Globus pallidus (tissue), 1 donor: ENCODE results near the gene FAM229B.

ENCODE experiments used
- DNase-seq: peaks from one replicate; pipeline ENCODE4 v3.0.0-alpha.2; 2015; ENCODE audit warnings: low spot score

FAM229B gene

DNA sequence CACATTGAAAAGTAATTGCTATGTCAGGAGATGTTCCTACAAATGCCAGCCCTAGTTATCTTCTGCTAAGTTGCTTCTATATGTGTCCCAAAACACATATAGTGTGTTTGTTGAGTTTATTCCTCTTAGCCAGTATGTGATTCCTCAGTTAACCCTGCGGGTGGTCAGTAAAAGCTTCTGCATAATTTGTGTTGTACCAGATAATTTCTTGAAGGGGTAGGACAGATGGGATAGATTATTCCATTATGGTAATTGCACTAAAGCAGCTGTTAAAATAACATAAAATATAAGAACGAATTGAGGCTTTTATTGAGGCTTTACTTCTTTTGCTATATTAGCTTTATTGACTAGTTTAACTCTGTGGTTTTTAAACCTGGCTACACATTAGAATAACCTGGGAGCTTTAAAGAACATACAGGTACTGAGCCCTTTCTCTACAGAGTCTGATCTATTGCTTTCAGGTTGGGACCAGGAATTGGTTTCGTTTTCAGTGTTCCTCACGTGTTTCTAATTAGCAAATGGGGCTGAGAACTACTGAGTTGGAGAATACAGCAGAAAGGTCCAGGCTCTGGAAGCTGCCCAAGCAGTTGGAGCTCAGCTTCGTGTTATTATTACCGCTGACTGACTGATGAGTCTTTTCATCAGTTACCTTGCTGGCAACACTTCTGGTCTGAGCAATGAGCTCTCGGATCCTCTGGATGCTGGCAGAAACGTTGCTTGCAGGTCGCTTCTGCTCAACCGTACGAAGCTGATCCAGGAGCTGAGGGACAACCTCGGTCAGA, 56.9 kb downstream of the FAM229B start:
- no peak for DNase-seq

DNA sequence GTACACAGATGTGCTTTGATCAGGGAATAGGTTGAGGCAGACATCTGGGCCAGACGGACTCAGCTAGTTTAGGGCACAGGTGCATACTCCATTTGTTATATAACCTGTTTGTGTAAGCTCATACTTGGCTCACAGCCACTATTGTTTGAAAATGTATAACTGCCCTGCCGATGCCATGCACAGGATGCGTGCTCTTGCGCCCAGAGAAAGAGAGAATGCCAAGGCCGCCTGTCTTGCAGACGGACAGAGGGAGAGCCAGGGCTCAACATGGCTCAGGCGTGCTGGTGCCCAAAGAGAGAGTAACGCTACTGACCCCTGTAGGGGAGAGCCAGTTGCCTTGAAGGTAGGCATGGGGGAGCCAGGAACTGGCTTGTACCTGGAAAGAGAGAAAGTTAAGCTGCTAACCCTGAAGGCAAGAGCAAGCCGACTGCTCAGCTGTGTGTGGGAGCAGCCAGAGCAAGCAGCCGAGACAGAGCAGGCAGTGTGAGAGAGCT, 57.7 kb downstream of the FAM229B start:
- no peak for DNase-seq

DNA sequence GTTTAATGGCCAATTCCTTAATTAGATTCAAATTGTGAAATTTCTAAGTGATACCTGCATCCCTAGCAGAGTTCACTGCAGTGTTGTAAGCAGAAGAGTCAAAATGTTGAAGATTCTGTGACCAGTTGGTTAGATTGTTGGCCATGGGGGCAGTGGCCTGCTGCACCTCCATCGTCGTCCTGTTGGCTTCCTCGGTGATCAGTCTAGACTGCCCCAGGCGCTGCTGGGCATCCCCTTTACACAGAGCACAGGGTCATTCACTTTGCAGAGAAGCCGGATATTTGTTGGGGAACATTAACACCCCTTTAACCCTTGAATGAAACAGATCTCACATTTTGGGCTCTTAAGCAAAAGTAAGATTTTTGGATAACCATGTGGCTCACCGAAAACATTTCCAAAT, 60.7 kb downstream of the FAM229B start:
- DNase-seq, result no peak

DNA sequence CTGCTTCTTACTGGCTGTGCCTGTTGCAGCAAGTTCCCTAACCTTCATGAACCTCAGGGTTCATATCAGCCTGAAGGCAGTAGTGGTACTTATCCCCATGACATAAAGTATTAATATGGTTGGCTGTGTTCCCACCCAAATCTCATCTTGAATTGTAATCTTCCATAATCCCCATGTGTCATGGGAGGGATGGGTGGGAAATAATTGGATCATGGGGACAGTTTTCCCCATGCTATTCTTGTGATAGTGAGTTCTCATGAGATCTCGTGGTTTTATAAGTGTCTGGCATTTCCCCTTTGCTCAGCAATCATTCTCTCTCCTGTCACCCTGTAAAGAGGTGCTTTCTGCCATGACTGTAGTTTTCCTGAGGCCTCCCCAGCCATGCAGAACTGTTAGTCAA, 61.8 kb downstream of the FAM229B start:
- no peak for DNase-seq

DNA sequence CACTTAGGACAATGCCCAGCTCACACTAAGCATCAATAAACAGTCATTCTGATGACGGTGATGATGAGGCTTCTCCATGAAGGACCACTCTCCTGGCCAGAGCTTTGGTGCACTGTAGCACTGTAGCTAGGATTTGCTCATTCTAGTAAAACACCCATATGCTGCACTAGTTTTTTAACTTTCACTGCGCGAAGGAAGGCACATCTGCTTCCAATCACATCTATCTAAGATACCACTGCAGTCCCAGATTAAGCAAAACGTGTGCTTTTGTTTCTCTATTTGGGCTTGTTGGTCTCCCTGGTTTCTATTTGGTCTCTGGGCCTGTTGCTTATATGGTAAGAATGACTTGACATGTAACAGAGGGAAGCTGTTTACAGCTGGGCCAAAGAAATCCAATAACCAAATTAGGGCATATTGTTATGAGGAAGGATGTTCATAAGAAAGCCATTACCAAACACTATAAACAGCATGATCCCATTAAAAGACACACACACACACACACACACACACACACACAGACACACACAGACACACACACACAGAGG, 62.4 kb downstream of the FAM229B start:
- DNase-seq, result no peak

DNA sequence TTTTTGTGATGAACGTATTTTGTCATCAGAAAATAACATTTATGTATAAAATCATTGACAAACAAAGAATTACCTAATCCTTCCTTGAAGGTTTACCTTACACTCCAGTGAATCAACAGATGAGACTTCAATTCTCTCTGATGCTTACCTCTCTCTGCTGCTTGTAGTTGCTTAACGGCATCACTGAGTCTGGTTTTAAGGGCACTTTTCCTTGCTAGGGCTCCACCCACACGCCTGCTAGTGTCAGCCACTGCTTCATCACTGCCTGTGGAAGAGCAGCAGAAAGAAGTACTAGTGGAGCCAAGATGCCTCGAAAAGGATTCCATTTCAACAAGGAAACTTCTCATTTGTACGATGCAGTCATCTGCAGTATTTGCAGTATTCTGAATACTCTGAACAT, 63.0 kb downstream of the FAM229B start:
- peak; percentile 18 for DNase-seq
